Endothelial cell of umbilical vein (primary cell): ENCODE data around the gene ABCD1.
A peak's percentile ranks its signal among the peaks of the same experiment; 100 is the strongest.

Experiments used
- EZH2 ChIP-seq: IDR thresholded peaks from 2 replicates; pipeline ENCODE4 v1.6.1; 2012; ENCODE audit warnings: borderline replicate concordance, low read depth, mild to moderate bottlenecking, moderate library complexity, low read length, inconsistent platforms; ENCODE audit not compliant: severe bottlenecking
- FOS ChIP-seq: IDR thresholded peaks from 2 replicates; pipeline ENCODE4 v1.6.1; 2011; ENCODE audit warnings: mild to moderate bottlenecking, low read length, moderate library complexity, borderline replicate concordance; ENCODE audit not compliant: insufficient read depth
- MYC ChIP-seq: IDR thresholded peaks from one replicate; pipeline ENCODE4 v1.6.1; 2011; ENCODE audit warnings: mild to moderate bottlenecking, low read depth, low read length
- POLR2A ChIP-seq: IDR thresholded peaks from 2 replicates; pipeline ENCODE4 v1.6.1; 2012; ENCODE audit warnings: low read depth, mild to moderate bottlenecking, control low read depth, low read length
- POLR2AphosphoS5 ChIP-seq: IDR thresholded peaks from 2 replicates; pipeline ENCODE4 v1.6.1; 2012; ENCODE audit warnings: low read depth, mild to moderate bottlenecking, control low read depth, low read length, moderate library complexity; ENCODE audit not compliant: insufficient read depth
- TF ChIP-seq, protein P1 (sequence below), 2 donors: IDR thresholded peaks; 1 replicate in 1 of 2; 2 replicates in 1 of 2; pipeline ENCODE4 v1.5.1; 2011; ENCODE audit warnings: low read length in 2 of 2, mild to moderate bottlenecking in 2 of 2, moderate library complexity in 2 of 2, control low read depth in 1 of 2, inconsistent platforms in 1 of 2, low read depth in 1 of 2; ENCODE audit not compliant: insufficient read depth in 1 of 2; ENCODE audit errors: extremely low read depth in 1 of 2

DNA sequence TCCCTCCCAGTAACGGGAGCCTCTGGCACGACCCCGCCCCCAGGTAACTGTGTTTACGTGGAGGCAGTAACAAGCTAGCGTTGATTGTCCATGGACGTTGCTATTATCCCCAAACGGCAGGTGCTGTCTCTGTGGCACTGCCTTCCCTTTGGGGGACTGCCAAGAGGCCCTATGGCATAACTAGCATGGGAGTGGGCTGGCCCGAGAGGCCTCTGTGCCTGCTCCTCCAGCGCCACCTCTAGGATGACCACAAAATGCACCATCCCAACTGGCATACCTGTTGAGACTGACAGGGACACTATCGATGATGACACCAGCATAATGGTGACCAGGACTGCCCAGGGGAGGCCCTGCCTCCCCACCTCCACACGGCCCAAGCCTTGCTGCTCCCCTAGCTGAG lies 57.7 kb downstream of the ABCD1 start:
- TF ChIP-seq EZH2 (no peak), POLR2A (no peak), FOS (no peak), MYC (no peak), POLR2AphosphoS5 (no peak)
- TF ChIP-seq, protein P1, sequence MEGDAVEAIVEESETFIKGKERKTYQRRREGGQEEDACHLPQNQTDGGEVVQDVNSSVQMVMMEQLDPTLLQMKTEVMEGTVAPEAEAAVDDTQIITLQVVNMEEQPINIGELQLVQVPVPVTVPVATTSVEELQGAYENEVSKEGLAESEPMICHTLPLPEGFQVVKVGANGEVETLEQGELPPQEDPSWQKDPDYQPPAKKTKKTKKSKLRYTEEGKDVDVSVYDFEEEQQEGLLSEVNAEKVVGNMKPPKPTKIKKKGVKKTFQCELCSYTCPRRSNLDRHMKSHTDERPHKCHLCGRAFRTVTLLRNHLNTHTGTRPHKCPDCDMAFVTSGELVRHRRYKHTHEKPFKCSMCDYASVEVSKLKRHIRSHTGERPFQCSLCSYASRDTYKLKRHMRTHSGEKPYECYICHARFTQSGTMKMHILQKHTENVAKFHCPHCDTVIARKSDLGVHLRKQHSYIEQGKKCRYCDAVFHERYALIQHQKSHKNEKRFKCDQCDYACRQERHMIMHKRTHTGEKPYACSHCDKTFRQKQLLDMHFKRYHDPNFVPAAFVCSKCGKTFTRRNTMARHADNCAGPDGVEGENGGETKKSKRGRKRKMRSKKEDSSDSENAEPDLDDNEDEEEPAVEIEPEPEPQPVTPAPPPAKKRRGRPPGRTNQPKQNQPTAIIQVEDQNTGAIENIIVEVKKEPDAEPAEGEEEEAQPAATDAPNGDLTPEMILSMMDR (IDR thresholded peaks at IDR 0.05; ENCODE audit: extremely low read depth in 1 of 2, insufficient read depth in 1 of 2, low read depth in 1 of 2, low read length in 2 of 2), result peak in 1 of 2 donors; percentile 2
